Right lung (tissue), 5 donors: ENCODE data around the gene FAM221B. TPM values are rescaled to one million over a fixed set of nuclear protein-coding genes. Genes with fewer than 3 reads are reported as not detected.

Experiments used
- DNase-seq, 2 donors: peaks; one replicate each; pipeline ENCODE4 v3.0.0-alpha.2; 2013
- polyA plus RNA-seq, 5 donors: library from polyadenylated mRNA; unstranded; fragments of 120-200 nt; gene quantifications; one replicate each; pipeline versions ENCODE4 v1.2.1 to v1.2.3, GENCODE V29; 2013; ENCODE audit warnings: inconsistent platforms in 1 of 5, low replicate concordance in 1 of 5; ENCODE audit not compliant: insufficient read length in 5 of 5, insufficient read depth in 1 of 5

Gene FAM221B
- polyA plus RNA-seq, 5 donors, result 0.48 to 1.0 (median 0.54) TPM

- no peak for DNase-seq
Measured at GRCh38 chr9:35792024-35792813, 36.3 kb downstream of the FAM221B start.

- DNase-seq, result peak; percentile 32 to 42
Measured at GRCh38 chr9:35791297-35791921, 37.1 kb downstream of the FAM221B start, which contains the start of gene NPR2. NPR2 (plus strand) TSS chr9:35791591; CDS start chr9:35792409, 818 bp downstream.

GRCh38 chr9:35790385-35791296 is 37.9 kb downstream of the FAM221B start:
- DNase-seq, result peak; percentile 77 to 81

- no peak for DNase-seq
Measured at GRCh38 chr9:35790025-35790384, 38.5 kb downstream of the FAM221B start.

- DNase-seq, result no peak
Measured at GRCh38 chr9:35789541-35789940, 39.0 kb downstream of the FAM221B start.

- no peak for DNase-seq
Measured at GRCh38 chr9:35783418-35783817, 45.1 kb downstream of the FAM221B start.

- no peak for DNase-seq
Measured at GRCh38 chr9:35781066-35781465, 47.5 kb downstream of the FAM221B start.

GRCh38 chr9:35778496-35778895 is 50.0 kb downstream of the FAM221B start:
- no peak for DNase-seq

GRCh38 chr9:35776018-35776417 is 52.5 kb downstream of the FAM221B start:
- no peak for DNase-seq

- DNase-seq, result no peak
Measured at GRCh38 chr9:35774907-35775635, 53.5 kb downstream of the FAM221B start.

GRCh38 chr9:35771943-35772342 is 56.6 kb downstream of the FAM221B start:
- DNase-seq, result no peak

GRCh38 chr9:35771534-35771933 is 57.0 kb downstream of the FAM221B start:
- peak; percentile 78 to 83 for DNase-seq

GRCh38 chr9:35771075-35771433 is 57.5 kb downstream of the FAM221B start:
- peak in 1 of 2 donors; percentile 23 for DNase-seq

GRCh38 chr9:35769763-35770162 is 58.8 kb downstream of the FAM221B start:
- DNase-seq, result no peak

GRCh38 chr9:35767458-35767857 is 61.1 kb downstream of the FAM221B start:
- no peak for DNase-seq

GRCh38 chr9:35766997-35767396 is 61.5 kb downstream of the FAM221B start:
- no peak for DNase-seq

Other genes starting within 250 kb of the FAM221B start
- gene TESK1, start 223.5 kb downstream of the FAM221B start, polyA plus RNA-seq, result 10 to 100 TPM; 26.0 to 48.7 (median 41.7) TPM
- 1 to 10 TPM; 2.5 to 3.9 (median 3.4) TPM for gene CD72, start 210.3 kb downstream of the FAM221B start, polyA plus RNA-seq
- gene SIT1, start 177.8 kb downstream of the FAM221B start, polyA plus RNA-seq, result under 1 TPM; 0.40 to 0.60 (median 0.50) TPM
- gene RMRP, start 170.7 kb downstream of the FAM221B start, polyA plus RNA-seq, result 1 to 10 TPM in 1 of 5 donors, not detected in 4; 4.1 TPM
- 10 to 100 TPM in 2 of 5 donors, 1 to 10 TPM in 3; 9.3 to 22.5 (median 9.8) TPM for gene CCDC107, start 170.4 kb downstream of the FAM221B start, polyA plus RNA-seq
- gene ARHGEF39, start 163.5 kb downstream of the FAM221B start, polyA plus RNA-seq, result 10 to 100 TPM in 3 of 5 donors, 1 to 10 TPM in 2; 6.6 to 19.7 (median 10.9) TPM
- 1 to 10 TPM in 3 of 5 donors, under 1 TPM in 2; 0.51 to 1.3 (median 1.1) TPM for gene CA9, start 154.8 kb downstream of the FAM221B start, polyA plus RNA-seq
- 100 to 1,000 TPM; 149 to 645 (median 181) TPM for gene TPM2, start 138.8 kb downstream of the FAM221B start, polyA plus RNA-seq
- gene TLN1, start 96.5 kb downstream of the FAM221B start, polyA plus RNA-seq, result 100 to 1,000 TPM; 116 to 198 (median 132) TPM
- gene CREB3, start 96.1 kb downstream of the FAM221B start, polyA plus RNA-seq, result 10 to 100 TPM; 35.4 to 41.6 (median 37.4) TPM
- gene GBA2, start 79.5 kb downstream of the FAM221B start, polyA plus RNA-seq, result 100 to 1,000 TPM in 1 of 5 donors, 10 to 100 TPM in 4; 85.0 to 106 (median 95.5) TPM
- 10 to 100 TPM; 23.9 to 29.3 (median 25.3) TPM for gene RGP1, start 79.4 kb downstream of the FAM221B start, polyA plus RNA-seq
- gene MSMP, start 74.5 kb downstream of the FAM221B start, polyA plus RNA-seq, result 1 to 10 TPM in 1 of 5 donors, under 1 TPM in 2, not detected in 2; 0.53 to 1.4 (median 0.55) TPM
- 10 to 100 TPM; 40.4 to 54.2 (median 47.0) TPM for gene NPR2, start 37.1 kb downstream of the FAM221B start, polyA plus RNA-seq
- 10 to 100 TPM in 4 of 5 donors, 1 to 10 TPM in 1; 8.7 to 12.5 (median 10.7) TPM for gene SPAG8, start 16.5 kb downstream of the FAM221B start, polyA plus RNA-seq
- gene HINT2, start 13.7 kb downstream of the FAM221B start, polyA plus RNA-seq, result 10 to 100 TPM; 29.1 to 42.3 (median 33.5) TPM
- gene TMEM8B, start 496 bp upstream of the FAM221B start, polyA plus RNA-seq, result 10 to 100 TPM; 21.3 to 31.5 (median 27.1) TPM
- under 1 TPM in 2 of 5 donors, not detected in 3; 0.13 to 0.27 TPM for gene OR13J1, start 41.7 kb upstream of the FAM221B start, polyA plus RNA-seq
- gene HRCT1, start 77.5 kb upstream of the FAM221B start, polyA plus RNA-seq, result under 1 TPM; 0.58 to 0.87 (median 0.71) TPM
- 1 to 10 TPM; 2.6 to 4.2 (median 3.5) TPM for gene SPAAR, start 80.8 kb upstream of the FAM221B start, polyA plus RNA-seq
- gene OR2S2, start 129.4 kb upstream of the FAM221B start, polyA plus RNA-seq, result not detected
- gene RECK, start 208.2 kb upstream of the FAM221B start, polyA plus RNA-seq, result 10 to 100 TPM; 17.4 to 26.6 (median 22.4) TPM